NCI-H187 treated with DMSO at 0.1 percent for 48 hours (cell line): ENCODE measurements around the gene MYO1D.
"Not testable (repeated sequence)": the region's sequence is repeated elsewhere in the genome, so short reads cannot be mapped to it uniquely, and the experiment has no call there.

Experiments
- DNase-seq: peaks from one replicate; lab custom pipeline; 2025; lab: John Stamatoyannopoulos, UW

MYO1D gene

GRCh38 chr17:32727681-32728080 is 149.2 kb downstream of the MYO1D start:
- no peak for DNase-seq

GRCh38 chr17:32725697-32726096 is 151.2 kb downstream of the MYO1D start:
- DNase-seq, result no peak

- no peak for DNase-seq
These were observed 153.5 kb downstream of the MYO1D start for GRCh38 chr17:32723310-32723955.

GRCh38 chr17:32722733-32723132 is 154.2 kb downstream of the MYO1D start:
- DNase-seq, result no peak

GRCh38 chr17:32720671-32721070 is 156.3 kb downstream of the MYO1D start:
- no peak for DNase-seq

GRCh38 chr17:32719689-32720088 is 157.2 kb downstream of the MYO1D start:
- DNase-seq, result no peak

GRCh38 chr17:32714922-32715321 is 162.0 kb downstream of the MYO1D start:
- DNase-seq, result not testable (repeated sequence)

- not testable (repeated sequence) for DNase-seq
These were observed 162.7 kb downstream of the MYO1D start for GRCh38 chr17:32714206-32714605.

- DNase-seq, result no peak
These were observed 163.8 kb downstream of the MYO1D start for GRCh38 chr17:32713081-32713480.

- DNase-seq, result no peak
These were observed 167.4 kb downstream of the MYO1D start for GRCh38 chr17:32709562-32709961.

- DNase-seq, result no peak
These were observed 175.1 kb downstream of the MYO1D start for GRCh38 chr17:32701871-32702270.

- DNase-seq, result no peak
These were observed 177.7 kb downstream of the MYO1D start for GRCh38 chr17:32699247-32699646.

- DNase-seq, result no peak
These were observed 178.9 kb downstream of the MYO1D start for GRCh38 chr17:32697728-32698625.

- DNase-seq, result no peak
These were observed 180.5 kb downstream of the MYO1D start for GRCh38 chr17:32696426-32696825.

GRCh38 chr17:32695864-32696263 is 181.1 kb downstream of the MYO1D start:
- no peak for DNase-seq

GRCh38 chr17:32693194-32693897 is 183.6 kb downstream of the MYO1D start:
- DNase-seq, result no peak

GRCh38 chr17:32692179-32692578 is 184.7 kb downstream of the MYO1D start:
- no peak for DNase-seq

GRCh38 chr17:32689348-32689747 is 187.6 kb downstream of the MYO1D start:
- no peak for DNase-seq

GRCh38 chr17:32688221-32688620 is 188.7 kb downstream of the MYO1D start:
- DNase-seq, result no peak

- DNase-seq, result no peak
These were observed 192.6 kb downstream of the MYO1D start for GRCh38 chr17:32684087-32684958.

GRCh38 chr17:32673964-32674363 is 203.0 kb downstream of the MYO1D start:
- DNase-seq, result no peak

- DNase-seq, result no peak
These were observed 204.2 kb downstream of the MYO1D start for GRCh38 chr17:32672711-32673110.
